ENCODE measurements around the gene AKAP13. TPM values are rescaled to one million over a fixed set of nuclear protein-coding genes. Genes with fewer than 3 reads are reported as not detected.

Gene AKAP13
- total and polyA plus RNA-seq, 7 donors: 18.2 to 126 (median 93.7) TPM

DNA sequence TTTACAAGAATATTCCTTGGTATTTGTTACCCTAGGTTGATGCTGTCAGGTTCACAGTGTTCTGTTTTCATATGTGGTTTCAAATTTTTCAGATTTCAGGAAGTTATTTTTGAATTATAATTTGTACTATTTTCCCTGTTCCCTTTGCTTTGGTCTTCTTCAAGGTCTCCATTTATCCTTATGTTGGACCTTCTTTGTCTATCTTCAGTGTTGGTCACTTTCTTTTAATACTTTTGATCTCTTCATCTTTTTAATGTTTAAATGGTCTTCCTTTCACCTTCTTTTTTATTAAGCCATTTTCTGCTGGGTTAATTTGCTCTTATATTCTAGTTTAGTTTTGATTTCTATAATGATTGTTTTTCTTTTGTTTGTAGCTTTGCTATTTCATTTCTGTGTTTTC, 353.0 kb downstream of the AKAP13 start:
- Histone ChIP-seq H3K27ac (no peak overlapping the region), H3K4me1 (no peaks in the 10 kb centered on the region), H3K9me3 (peaks cover 14% of the 10 kb centered on the region), H3K4me3 (no peak overlapping the region), H3K36me3 (ENCODE audit: insufficient read depth in 1 of 2, low read depth in 1 of 2) (peaks cover 17 to 97% of the 10 kb centered on the region in 2 donors), H3K27me3 (ENCODE audit: insufficient read depth in 3 of 3, low read length in 2 of 3) (no peaks in the 10 kb centered on the region)
- no peak for ATAC-seq
- intact Hi-C loops (cut with DNase I): no loop called here
- no peak for DNase-seq
- TF ChIP-seq CTCF (IDR thresholded peaks at IDR 0.05): no peak

DNA sequence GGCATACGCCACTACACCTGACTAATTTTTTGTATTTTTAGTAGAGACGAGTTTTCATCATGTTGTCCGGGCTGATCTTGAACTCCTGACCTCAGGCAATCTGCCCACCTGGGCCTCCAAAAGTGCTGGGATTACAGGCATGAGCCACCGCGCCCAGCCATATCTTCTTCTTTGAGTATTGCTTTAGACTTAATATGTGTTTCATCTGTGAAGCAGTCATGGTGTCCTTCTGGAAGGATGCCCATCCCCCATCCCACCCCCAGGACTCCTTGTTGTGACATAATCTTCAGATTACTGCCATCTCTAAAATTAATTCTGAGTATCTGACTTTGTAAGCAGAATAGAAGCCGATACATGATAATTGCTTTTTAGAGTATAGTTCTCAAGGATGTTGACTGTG, 356.7 kb downstream of the AKAP13 start:
- intact Hi-C loops (cut with DNase I): no loop called here
- TF ChIP-seq CTCF (IDR thresholded peaks at IDR 0.05): no peak
- Histone ChIP-seq H3K4me1 (peaks cover 5% of the 10 kb centered on the region), H3K27me3 (ENCODE audit: insufficient read depth in 3 of 3, low read length in 2 of 3) (no peaks in the 10 kb centered on the region), H3K4me3 (no peak overlapping the region), H3K9me3 (peaks cover 14% of the 10 kb centered on the region), H3K36me3 (ENCODE audit: insufficient read depth in 1 of 2, low read depth in 1 of 2) (peaks cover 17 to 93% of the 10 kb centered on the region in 2 donors), H3K27ac (no peak overlapping the region)
- no peak for DNase-seq
- ATAC-seq: no peak
- 85 to 93% (median 87%) methylated on average over 6 of the region's 6 CpGs for WGBS, 3 donors

DNA sequence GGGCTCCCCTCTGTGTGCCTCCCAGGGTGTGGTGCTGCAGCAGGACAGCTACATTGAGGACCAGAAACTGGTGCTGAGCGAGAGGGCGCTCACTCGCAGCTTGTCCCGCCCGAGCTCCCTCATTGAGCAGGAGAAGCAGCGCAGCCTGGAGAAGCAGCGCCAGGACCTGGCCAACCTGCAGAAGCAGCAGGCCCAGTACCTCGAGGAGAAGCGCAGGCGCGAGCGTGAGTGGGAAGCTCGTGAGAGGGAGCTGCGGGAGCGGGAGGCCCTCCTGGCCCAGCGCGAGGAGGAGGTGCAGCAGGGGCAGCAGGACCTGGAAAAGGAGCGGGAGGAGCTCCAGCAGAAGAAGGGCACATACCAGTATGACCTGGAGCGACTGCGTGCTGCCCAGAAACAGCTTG, 360.6 kb downstream of the AKAP13 start:
- no peak overlapping the region for H3K27ac ChIP-seq

GRCh38 chr15:85741662-85742061, 361.3 kb downstream of the AKAP13 start:
- peak in 1 of 4 donors; percentile 9 for ATAC-seq
- peaks cover 10% of the 10 kb centered on the region for H3K4me1 ChIP-seq
- H3K27me3 ChIP-seq (ENCODE audit: insufficient read depth in 3 of 3, low read length in 2 of 3): no peaks in the 10 kb centered on the region
- TF ChIP-seq CTCF (IDR thresholded peaks at IDR 0.05): no peak
- no peak overlapping the region for H3K4me3 ChIP-seq
- no peak overlapping the region for H3K27ac ChIP-seq
- 57 to 77% (median 63%) methylated on average over 11 of the region's 11 CpGs for WGBS, 3 donors
- H3K9me3 ChIP-seq: no peaks in the 10 kb centered on the region
- peaks cover 13 to 90% of the 10 kb centered on the region in 2 donors for H3K36me3 ChIP-seq (ENCODE audit: insufficient read depth in 1 of 2, low read depth in 1 of 2)
- intact Hi-C loops (cut with DNase I): no loop called here
- no peak for DNase-seq

More for the DNA sequence above, 360.6 kb downstream of the AKAP13 start:
- no peak for TF ChIP-seq CTCF (IDR thresholded peaks at IDR 0.05)
- no peaks in the 10 kb centered on the region for H3K27me3 ChIP-seq (ENCODE audit: insufficient read depth in 3 of 3, low read length in 2 of 3)
- intact Hi-C loops (cut with DNase I): no loop called here
- H3K9me3 ChIP-seq: no peaks in the 10 kb centered on the region
- H3K36me3 ChIP-seq (ENCODE audit: insufficient read depth in 1 of 2, low read depth in 1 of 2): peaks cover 11 to 90% of the 10 kb centered on the region in 2 donors
- no peak overlapping the region for H3K4me3 ChIP-seq
- 93 to 96% (median 95%) methylated on average over 20 of the region's 20 CpGs for whole genome bisulfite sequencing, 3 donors
- H3K4me1 ChIP-seq: peaks cover 10% of the 10 kb centered on the region
- no peak for DNase-seq
- ATAC-seq: no peak

DNA sequence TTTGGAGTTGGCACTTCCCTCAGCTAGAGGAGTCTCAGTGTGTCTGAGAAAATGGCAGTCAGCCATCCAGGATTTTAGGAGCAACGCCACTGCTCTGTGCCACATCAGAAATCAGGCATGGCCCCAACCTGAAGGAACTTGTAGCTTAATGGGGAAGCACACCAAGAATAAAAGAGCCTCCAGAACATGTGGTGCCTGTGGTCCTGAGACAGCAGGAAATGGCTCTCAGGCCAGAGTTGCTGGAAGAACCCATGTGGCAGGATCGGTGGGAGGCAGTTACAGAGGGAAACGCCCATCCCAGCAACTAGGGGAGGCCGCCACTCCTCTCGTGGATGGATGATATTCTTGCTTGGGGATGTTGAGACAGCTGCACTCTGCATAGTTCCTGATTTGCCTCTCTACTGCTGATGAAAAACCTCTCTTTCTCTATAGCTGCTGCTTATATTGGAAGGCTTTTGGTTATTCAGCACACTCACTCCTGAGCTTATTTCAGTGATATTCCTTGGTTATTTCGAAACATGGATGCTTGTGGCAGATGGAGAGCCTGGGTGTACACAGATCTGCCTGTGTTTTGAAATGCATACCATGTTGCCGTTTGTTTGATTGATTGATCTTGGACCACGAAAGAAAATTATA, 361.9 kb downstream of the AKAP13 start:
- intact Hi-C loops (cut with DNase I): no loop called here
- H3K4me1 ChIP-seq: peaks cover 10% of the 10 kb centered on the region
- 44 to 62% (median 44%) methylated on average over 8 of the region's 8 CpGs for WGBS, 3 donors

More for the DNA sequence above, 361.9 kb downstream of the AKAP13 start:
- H3K4me3 ChIP-seq: no peak overlapping the region
- peak; percentile 55 to 81 (median 60) for ATAC-seq
- no peaks in the 10 kb centered on the region for H3K9me3 ChIP-seq
- H3K27me3 ChIP-seq (ENCODE audit: insufficient read depth in 3 of 3, low read length in 2 of 3): no peaks in the 10 kb centered on the region
- no peak overlapping the region for H3K27ac ChIP-seq
- no peak for TF ChIP-seq CTCF (IDR thresholded peaks at IDR 0.05)
- no peak for DNase-seq
- H3K36me3 ChIP-seq (ENCODE audit: insufficient read depth in 1 of 2, low read depth in 1 of 2): peaks cover 10 to 90% of the 10 kb centered on the region in 2 donors
